BE2C (cell line): ENCODE measurements around the gene PRTN3.
"Not testable (repeated sequence)": the region's sequence is repeated elsewhere in the genome, so short reads cannot be mapped to it uniquely, and the experiment has no call there.

ENCODE experiments used
- DNase-seq: peaks from one replicate; pipeline ENCODE4 v3.0.0-alpha.2; 2020
- H3K27me3 ChIP-seq: fragments of 250-450 bp; sonication (Bioruptor Pico); 2 replicates; pipeline ENCODE4 v1.5.1; 2020; ENCODE audit warnings: mild to moderate bottlenecking
- H3K36me3 ChIP-seq: fragments of 250-450 bp; sonication (Bioruptor Pico); 2 replicates; pipeline ENCODE4 v1.5.1; 2020; ENCODE audit warnings: mild to moderate bottlenecking
- H3K4me1 ChIP-seq: fragments of 250-450 bp; sonication (Bioruptor Pico); 2 replicates; pipeline ENCODE4 v1.5.1; 2020
- H3K4me3 ChIP-seq: 2 replicates; pipeline ENCODE4 v1.5.1; 2011; ENCODE audit warnings: low read depth, low read length
- H3K9me3 ChIP-seq: fragments of 250-450 bp; sonication (Bioruptor Pico); 2 replicates; pipeline ENCODE4 v1.5.1; 2020
- CTCF ChIP-seq: IDR thresholded peaks from 2 replicates; pipeline ENCODE4 v1.5.1; 2012; ENCODE audit warnings: mild to moderate bottlenecking, low read depth, low read length

PRTN3 gene

GRCh38 chr19:872266-872951, 31.6 kb downstream of the PRTN3 start:
- H3K36me3 ChIP-seq = peaks cover 23% of the 10 kb centered on the region
- TF ChIP-seq CTCF = no peak
- H3K4me3 ChIP-seq = no peak overlapping the region
- no peaks in the 10 kb centered on the region for H3K9me3 ChIP-seq
- peaks cover 10% of the 10 kb centered on the region for H3K4me1 ChIP-seq
- no peaks in the 10 kb centered on the region for H3K27me3 ChIP-seq
- DNase-seq = peak; percentile 64

- Histone ChIP-seq H3K4me3 (no peak overlapping the region), H3K36me3 (peaks cover 20% of the 10 kb centered on the region), H3K27me3 (no peaks in the 10 kb centered on the region), H3K4me1 (peaks cover 10% of the 10 kb centered on the region), H3K9me3 (no peaks in the 10 kb centered on the region)
- TF ChIP-seq CTCF = no peak
- DNase-seq = no peak
Observed at GRCh38 chr19:873084-873483, 32.3 kb downstream of the PRTN3 start.

GRCh38 chr19:873561-874041, 32.8 kb downstream of the PRTN3 start:
- TF ChIP-seq CTCF = no peak
- H3K4me1 ChIP-seq = peaks cover 10% of the 10 kb centered on the region
- H3K4me3 ChIP-seq = no peak overlapping the region
- peaks cover 15% of the 10 kb centered on the region for H3K36me3 ChIP-seq
- H3K9me3 ChIP-seq = no peaks in the 10 kb centered on the region
- no peaks in the 10 kb centered on the region for H3K27me3 ChIP-seq
- no peak for DNase-seq

- Histone ChIP-seq H3K4me1 (peaks cover 10% of the 10 kb centered on the region), H3K36me3 (peaks cover 12% of the 10 kb centered on the region), H3K9me3 (no peaks in the 10 kb centered on the region), H3K27me3 (no peaks in the 10 kb centered on the region), H3K4me3 (no peak overlapping the region)
- no peak for TF ChIP-seq CTCF
- DNase-seq = no peak
Observed at GRCh38 chr19:875265-875879, 34.6 kb downstream of the PRTN3 start.

GRCh38 chr19:876089-876488, 35.3 kb downstream of the PRTN3 start:
- no peak overlapping the region for H3K4me3 ChIP-seq
- DNase-seq = no peak
- TF ChIP-seq CTCF = no peak
- H3K36me3 ChIP-seq = peaks cover 14% of the 10 kb centered on the region
- no peaks in the 10 kb centered on the region for H3K9me3 ChIP-seq
- no peaks in the 10 kb centered on the region for H3K27me3 ChIP-seq
- peaks cover 8% of the 10 kb centered on the region for H3K4me1 ChIP-seq

- H3K27me3 ChIP-seq = no peaks in the 10 kb centered on the region
- H3K36me3 ChIP-seq = peaks cover 22% of the 10 kb centered on the region
- H3K4me3 ChIP-seq = no peak overlapping the region
- H3K9me3 ChIP-seq = no peaks in the 10 kb centered on the region
- no peak for DNase-seq
- no peak for TF ChIP-seq CTCF
- peaks cover 5% of the 10 kb centered on the region for H3K4me1 ChIP-seq
Observed at GRCh38 chr19:876780-877314, 36.0 kb downstream of the PRTN3 start.

- not testable (repeated sequence) for DNase-seq
- H3K36me3 ChIP-seq = peaks cover 28% of the 10 kb centered on the region
Observed at GRCh38 chr19:877992-878660, 37.3 kb downstream of the PRTN3 start.

GRCh38 chr19:878751-879561, 38.2 kb downstream of the PRTN3 start:
- H3K9me3 ChIP-seq, H3K27me3 ChIP-seq, DNase-seq, H3K4me1 ChIP-seq, H3K4me3 ChIP-seq: not testable (repeated sequence)
- H3K36me3 ChIP-seq = peaks cover 33% of the 10 kb centered on the region

More at GRCh38 chr19:877992-878660, 37.3 kb downstream of the PRTN3 start:
- H3K27me3 ChIP-seq, H3K9me3 ChIP-seq, H3K4me3 ChIP-seq, H3K4me1 ChIP-seq: not testable (repeated sequence)
